SU-DHL-6 (cell line): ENCODE measurements around the gene CIAO3.

Source experiments
- CTCF ChIP-seq: fragments of 200-600 bp; sonication (generic); IDR thresholded peaks from one replicate; pipeline ENCODE4 v1.5.1; 2017; ENCODE audit warnings: antibody characterized with exemption, mild to moderate bottlenecking, low read length, moderate library complexity; ENCODE audit not compliant: insufficient read depth, poor library complexity, severe bottlenecking
- EZH2phosphoT487 ChIP-seq: fragments of 200-600 bp; sonication (generic), shearing (Covaris generic); conservative IDR thresholded peaks from 2 replicates; pipeline ENCODE4 v1.6.1; 2018; ENCODE audit warnings: mild to moderate bottlenecking, antibody characterized with exemption, low read length, moderate library complexity, mixed read lengths

- TF ChIP-seq CTCF (no peak), EZH2phosphoT487 (no peak)
Measured at GRCh38 chr16:721765-722540, 18.8 kb downstream of the CIAO3 start.
